H9 (cell line): ENCODE data around the gene LRP2. TPM values are rescaled to one million over a fixed set of nuclear protein-coding genes. Genes with fewer than 3 reads are reported as not detected.

Source experiments
- DNase-seq: peaks from one replicate; pipeline ENCODE4 v3.0.0-alpha.2; 2017
- H2AFZ ChIP-seq: one replicate; pipeline ENCODE4 v1.6.1; 2013; ENCODE audit warnings: mild to moderate bottlenecking, low read length, control low read depth, moderate library complexity
- H2AK5ac ChIP-seq: 2 replicates; pipeline ENCODE4 v1.6.1; 2013; ENCODE audit warnings: low read length, control low read depth, mixed read lengths; ENCODE audit not compliant: insufficient read length
- H2BK120ac ChIP-seq: one replicate; pipeline ENCODE4 v1.6.1; 2013; ENCODE audit warnings: low read depth, mild to moderate bottlenecking, low read length, control low read depth, inconsistent platforms; ENCODE audit not compliant: poor library complexity, severe bottlenecking
- H2BK12ac ChIP-seq: 2 replicates; pipeline ENCODE4 v1.6.1; 2013; ENCODE audit warnings: low read length, control low read depth, mixed read lengths, low read depth; ENCODE audit not compliant: insufficient read length
- H2BK15ac ChIP-seq: 2 replicates; pipeline ENCODE4 v1.6.1; 2013; ENCODE audit warnings: low read depth, low read length, control low read depth
- H2BK20ac ChIP-seq: one replicate; pipeline ENCODE4 v1.6.1; 2013; ENCODE audit warnings: low read depth, mild to moderate bottlenecking, low read length, control low read depth, inconsistent platforms; ENCODE audit not compliant: poor library complexity, severe bottlenecking
- H2BK5ac ChIP-seq: 2 replicates; pipeline ENCODE4 v1.6.1; 2013; ENCODE audit warnings: low read length, control low read depth, mixed read lengths; ENCODE audit not compliant: insufficient read length
- H3K14ac ChIP-seq: 2 replicates; pipeline ENCODE4 v1.6.1; 2013; ENCODE audit warnings: low read length, control low read depth; ENCODE audit not compliant: insufficient read depth
- H3K18ac ChIP-seq: 2 replicates; pipeline ENCODE4 v1.6.1; 2013; ENCODE audit warnings: low read depth, mild to moderate bottlenecking, mixed read lengths, low read length, control low read depth; ENCODE audit not compliant: insufficient read length
- H3K23ac ChIP-seq: 2 replicates; pipeline ENCODE4 v1.6.1; 2013; ENCODE audit warnings: low read length, control low read depth, mixed read lengths, low read depth; ENCODE audit not compliant: insufficient read length
- H3K23me2 ChIP-seq: 2 replicates; pipeline ENCODE4 v1.6.1; 2013; ENCODE audit warnings: low read depth, mild to moderate bottlenecking, mixed read lengths, low read length, control low read depth; ENCODE audit not compliant: insufficient read length, poor library complexity, severe bottlenecking
- H3K27ac ChIP-seq: 2 replicates; pipeline ENCODE4 v1.5.1; 2013; ENCODE audit warnings: low read length, control low read depth, mixed read lengths, low read depth; ENCODE audit not compliant: insufficient read length
- H3K27me3 ChIP-seq: 2 replicates; pipeline ENCODE4 v1.6.1; 2013; ENCODE audit warnings: low read length, control low read depth, inconsistent platforms; ENCODE audit not compliant: insufficient read depth
- H3K4ac ChIP-seq: 2 replicates; pipeline ENCODE4 v1.6.1; 2013; ENCODE audit warnings: low read depth, mild to moderate bottlenecking, control low read depth, inconsistent platforms, low read length, moderate library complexity
- H3K4me1 ChIP-seq: 2 replicates; pipeline ENCODE4 v1.6.1; 2013; ENCODE audit warnings: low read length, control low read depth, inconsistent platforms; ENCODE audit not compliant: insufficient read depth
- H3K4me2 ChIP-seq: 2 replicates; pipeline ENCODE4 v1.6.1; 2013; ENCODE audit warnings: low read length, control low read depth, mixed read lengths; ENCODE audit not compliant: insufficient read length, insufficient read depth
- H3K56ac ChIP-seq: 2 replicates; pipeline ENCODE4 v1.6.1; 2013; ENCODE audit warnings: low read depth, mild to moderate bottlenecking, mixed read lengths, low read length, control low read depth; ENCODE audit not compliant: insufficient read length
- H3K79me1 ChIP-seq: 2 replicates; pipeline ENCODE4 v1.6.1; 2013; ENCODE audit warnings: low read depth, mild to moderate bottlenecking, moderate library complexity, low read length, control low read depth, inconsistent platforms; ENCODE audit not compliant: insufficient read depth, poor library complexity, severe bottlenecking
- H3K79me2 ChIP-seq: 2 replicates; pipeline ENCODE4 v1.6.1; 2013; ENCODE audit warnings: low read length, control low read depth, inconsistent platforms; ENCODE audit not compliant: insufficient read depth
- H3K9ac ChIP-seq: 2 replicates; pipeline ENCODE4 v1.6.1; 2013; ENCODE audit warnings: low read length, control low read depth, mixed read lengths; ENCODE audit not compliant: insufficient read length; ENCODE audit errors: extremely low read depth
- H3K9me3 ChIP-seq: one replicate; pipeline ENCODE4 v1.6.1; 2013; ENCODE audit warnings: low read depth, low read length, inconsistent platforms; ENCODE audit not compliant: control insufficient read depth
- H3T11ph ChIP-seq: one replicate; pipeline ENCODE4 v1.6.1; 2013; ENCODE audit warnings: mild to moderate bottlenecking, low read length, control low read depth, inconsistent platforms
- H4K20me1 ChIP-seq: one replicate; pipeline ENCODE4 v1.6.1; 2013; ENCODE audit not compliant: control insufficient read depth, insufficient read length, insufficient read depth
- H4K5ac ChIP-seq: 2 replicates; pipeline ENCODE4 v1.6.1; 2013; ENCODE audit warnings: low read depth, mild to moderate bottlenecking, mixed read lengths, low read length, control low read depth; ENCODE audit not compliant: insufficient read length
- H4K8ac ChIP-seq: replicated peaks from 2 replicates; pipeline ENCODE4 v1.6.1; 2013; ENCODE audit warnings: low read length, control low read depth, mixed read lengths, low read depth; ENCODE audit not compliant: insufficient read length
- H4K91ac ChIP-seq: 2 replicates; pipeline ENCODE4 v1.6.1; 2013; ENCODE audit warnings: low read depth, mild to moderate bottlenecking, moderate library complexity, mixed read lengths, low read length, control low read depth; ENCODE audit not compliant: insufficient read length
- H3K27ac Mint-ChIP-seq, 3 experiments: 2 replicates in 2 of 3; 3 replicates in 1 of 3; pipeline ENCODE4 v1.8.0; 2020 to 2021; ENCODE audit warnings: mixed read lengths in 3 of 3, mild to moderate bottlenecking in 1 of 3, moderate library complexity in 1 of 3
- H3K27me3 Mint-ChIP-seq: 2 replicates; pipeline ENCODE4 v1.8.0; 2021; ENCODE audit warnings: low read depth, mild to moderate bottlenecking, moderate library complexity, mixed read lengths
- H3K36me3 Mint-ChIP-seq, 3 experiments: 2 replicates in 2 of 3; 3 replicates in 1 of 3; pipeline ENCODE4 v1.8.0; 2020 to 2021; ENCODE audit warnings: low read depth in 3 of 3, mixed read lengths in 3 of 3; ENCODE audit not compliant: insufficient read depth in 1 of 3
- H3K4me1 Mint-ChIP-seq, 2 experiments: 2 replicates each; pipeline ENCODE4 v1.8.0; 2020; ENCODE audit warnings: mixed read lengths in 2 of 2
- H3K4me3 Mint-ChIP-seq, 2 experiments: 2 replicates in 1 of 2; 3 replicates in 1 of 2; pipeline ENCODE4 v1.8.0; 2020 to 2021; ENCODE audit warnings: mild to moderate bottlenecking in 2 of 2, mixed read lengths in 2 of 2, moderate library complexity in 1 of 2
- H3K9me3 Mint-ChIP-seq, 2 experiments: 2 replicates in 1 of 2; 3 replicates in 1 of 2; pipeline ENCODE4 v1.8.0; 2020; ENCODE audit warnings: mild to moderate bottlenecking in 2 of 2, mixed read lengths in 2 of 2, moderate library complexity in 1 of 2
- WGBS: extraction: QIAGEN DNeasy Blood & Tissue Kit; methylation state at CpG from one replicate; pipeline ENCODE4 v1.1.7; 2013; ENCODE audit warnings: missing lambda C conversion rate, low lambda C conversion rate, mixed read lengths; ENCODE audit not compliant: insufficient read length; ENCODE audit errors: extremely low coverage; 5-methylcytosine and 5-hydroxymethylcytosine counted together
- total RNA-seq: library from RNA; stranded (reverse); gene quantifications from 2 replicates; pipeline ENCODE4 v1.2.1, GENCODE V29; 2021
- TF ChIP-seq, protein P1 (sequence below): fragments of 200-600 bp; sonication (generic); conservative IDR thresholded peaks from 3 replicates; pipeline ENCODE4 v1.8.0; 2021; ENCODE audit warnings: antibody characterized with exemption, mild to moderate bottlenecking

Gene LRP2
- total RNA-seq, 1 experiment from 2014 or later: 1.4 TPM

DNA sequence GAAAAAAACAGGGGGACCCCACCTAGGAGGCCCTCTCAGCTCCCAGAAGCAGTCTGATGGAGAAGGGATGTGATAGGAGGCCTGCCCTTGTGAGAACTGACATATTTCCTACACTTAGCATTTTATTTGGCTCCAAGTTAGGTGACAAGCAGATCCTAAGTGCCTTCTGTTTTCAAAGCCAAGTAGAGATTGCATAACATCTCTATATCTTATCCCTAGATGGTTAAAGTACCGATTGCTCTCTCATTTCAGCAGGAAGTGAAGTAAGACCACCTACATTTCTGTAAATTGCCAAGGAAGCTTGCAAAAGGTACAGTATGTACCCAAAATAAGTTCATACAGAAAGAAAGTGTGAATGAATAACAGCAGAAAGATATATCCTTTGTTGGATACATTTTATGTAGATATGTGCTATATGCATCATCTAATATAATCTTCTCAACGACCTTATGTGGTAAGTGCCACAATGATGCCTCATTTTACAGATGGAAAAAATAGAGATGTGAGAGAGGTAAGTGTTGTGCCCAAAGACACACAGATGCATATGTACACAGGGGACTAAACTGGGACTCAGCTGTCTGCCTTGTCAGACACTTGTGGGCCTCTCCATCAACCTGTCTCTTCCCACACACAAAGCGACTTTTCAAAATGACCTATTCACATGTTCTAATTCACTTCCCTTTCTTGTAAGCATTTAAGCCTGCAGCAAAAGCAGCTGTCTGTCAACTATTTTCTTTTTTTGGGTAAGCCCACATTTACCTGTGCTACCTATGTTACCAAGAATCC lies 254.0 kb downstream of the LRP2 start:
- no peak overlapping the region for H2BK15ac ChIP-seq

More for the DNA sequence above, 254.0 kb downstream of the LRP2 start:
- Histone ChIP-seq H3K4ac (no peak overlapping the region), H3K23me2 (no peaks in the 10 kb centered on the region), H2BK20ac (no peak overlapping the region), H3K4me2 (no peak overlapping the region), H3K18ac (no peak overlapping the region), H3K27ac (no peak overlapping the region), H3K79me2 (no peaks in the 10 kb centered on the region), H3K14ac (no peak overlapping the region), H4K91ac (no peak overlapping the region), H3K79me1 (no peaks in the 10 kb centered on the region), H3T11ph (no peak overlapping the region), H3K4me1 (0 out of 2 replicates have a peak, but pooled peaks cover 2% of the 10 kb centered on the region), H2BK120ac (no peak overlapping the region), H3K23ac (no peak overlapping the region), H2AK5ac (no peak overlapping the region), H2BK12ac (no peak overlapping the region), H4K20me1 (no peaks in the 10 kb centered on the region), H3K9me3 (no peaks in the 10 kb centered on the region), H2BK5ac (no peak overlapping the region), H4K5ac (no peak overlapping the region), H3K56ac (no peak overlapping the region), H2AFZ (no peak overlapping the region), H3K9ac (no peak overlapping the region), H3K27me3 (no peaks in the 10 kb centered on the region), H4K8ac (no peak overlapping the region)
- Mint-ChIP-seq H3K4me1 (peaks cover 11 to 13% of the 10 kb centered on the region in 2 experiments), H3K36me3 (no peaks in the 10 kb centered on the region), H3K4me3 (no peak overlapping the region), H3K27me3 (peaks cover 15% of the 10 kb centered on the region), H3K9me3 (no peaks in the 10 kb centered on the region), H3K27ac (no peak overlapping the region)
- WGBS: no CpG with 5 or more reads among the region's 3 CpGs
- DNase-seq: no peak
- TF ChIP-seq, protein P1, sequence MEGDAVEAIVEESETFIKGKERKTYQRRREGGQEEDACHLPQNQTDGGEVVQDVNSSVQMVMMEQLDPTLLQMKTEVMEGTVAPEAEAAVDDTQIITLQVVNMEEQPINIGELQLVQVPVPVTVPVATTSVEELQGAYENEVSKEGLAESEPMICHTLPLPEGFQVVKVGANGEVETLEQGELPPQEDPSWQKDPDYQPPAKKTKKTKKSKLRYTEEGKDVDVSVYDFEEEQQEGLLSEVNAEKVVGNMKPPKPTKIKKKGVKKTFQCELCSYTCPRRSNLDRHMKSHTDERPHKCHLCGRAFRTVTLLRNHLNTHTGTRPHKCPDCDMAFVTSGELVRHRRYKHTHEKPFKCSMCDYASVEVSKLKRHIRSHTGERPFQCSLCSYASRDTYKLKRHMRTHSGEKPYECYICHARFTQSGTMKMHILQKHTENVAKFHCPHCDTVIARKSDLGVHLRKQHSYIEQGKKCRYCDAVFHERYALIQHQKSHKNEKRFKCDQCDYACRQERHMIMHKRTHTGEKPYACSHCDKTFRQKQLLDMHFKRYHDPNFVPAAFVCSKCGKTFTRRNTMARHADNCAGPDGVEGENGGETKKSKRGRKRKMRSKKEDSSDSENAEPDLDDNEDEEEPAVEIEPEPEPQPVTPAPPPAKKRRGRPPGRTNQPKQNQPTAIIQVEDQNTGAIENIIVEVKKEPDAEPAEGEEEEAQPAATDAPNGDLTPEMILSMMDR: no peak
